HL-60 (cell line): ENCODE results near the gene WFIKKN1.

Experiments
- DNase-seq, 2 experiments: peaks; one replicate each; pipeline ENCODE4 v3.0.0-alpha.2; 2010 to 2020; ENCODE audit warnings: low read depth in 1 of 2, low spot score in 1 of 2
- H3K27ac ChIP-seq: fragments of 250-450 bp; sonication (Bioruptor Pico); replicated peaks from 2 replicates; pipeline ENCODE4 v1.5.1; 2020; ENCODE audit warnings: mild to moderate bottlenecking, moderate library complexity
- H3K27me3 ChIP-seq: fragments of 250-450 bp; sonication (Bioruptor Pico); 2 replicates; pipeline ENCODE4 v1.5.1; 2021; ENCODE audit warnings: mild to moderate bottlenecking, moderate library complexity; ENCODE audit not compliant: insufficient read depth, poor library complexity, severe bottlenecking
- H3K4me3 ChIP-seq: replicated peaks from 2 replicates; pipeline ENCODE4 v1.5.1; 2011; ENCODE audit warnings: mild to moderate bottlenecking, control low read depth, low read length; ENCODE audit not compliant: insufficient read depth
- CTCF ChIP-seq: IDR thresholded peaks from one replicate; pipeline ENCODE4 v1.5.1; 2011; ENCODE audit warnings: low read length, control low read depth, inconsistent platforms; ENCODE audit not compliant: insufficient read depth
- GABPA ChIP-seq: IDR thresholded peaks from 2 replicates; pipeline ENCODE4 v1.6.1; 2012; ENCODE audit warnings: low read depth
- POLR2AphosphoS5 ChIP-seq: IDR thresholded peaks from 2 replicates; pipeline ENCODE4 v1.6.1; 2012; ENCODE audit warnings: low read depth
- REST ChIP-seq: IDR thresholded peaks from 2 replicates; pipeline ENCODE4 v1.6.1; 2012; ENCODE audit warnings: low read depth; ENCODE audit not compliant: insufficient replicate concordance
- SPI1 ChIP-seq: IDR thresholded peaks from 2 replicates; pipeline ENCODE4 v1.6.1; 2012; ENCODE audit warnings: low read depth, mild to moderate bottlenecking, borderline replicate concordance

WFIKKN1 gene

GRCh38 chr16:606656-607307 lies 24.0 kb upstream of the WFIKKN1 start:
- no peak for DNase-seq
- Histone ChIP-seq H3K27me3 (no peaks in the 10 kb centered on the region), H3K27ac (no peak overlapping the region), H3K4me3 (no peak overlapping the region)
- no peak for TF ChIP-seq SPI1
- TF ChIP-seq REST, result no peak
- TF ChIP-seq GABPA, result no peak
- TF ChIP-seq POLR2AphosphoS5, result no peak
- no peak for TF ChIP-seq CTCF

GRCh38 chr16:608019-608418 lies 22.8 kb upstream of the WFIKKN1 start:
- no peak for DNase-seq
- Histone ChIP-seq H3K4me3 (no peak overlapping the region), H3K27ac (no peak overlapping the region), H3K27me3 (no peaks in the 10 kb centered on the region)
- TF ChIP-seq SPI1 (no peak), CTCF (no peak), REST (no peak), GABPA (no peak), POLR2AphosphoS5 (no peak)

GRCh38 chr16:609316-609715 lies 21.5 kb upstream of the WFIKKN1 start:
- Histone ChIP-seq H3K27me3 (no peaks in the 10 kb centered on the region), H3K27ac (no peak overlapping the region), H3K4me3 (no peak overlapping the region)
- DNase-seq, result no peak
- no peak for TF ChIP-seq SPI1
- TF ChIP-seq POLR2AphosphoS5, result no peak
- no peak for TF ChIP-seq GABPA

GRCh38 chr16:609984-610383 lies 20.8 kb upstream of the WFIKKN1 start:
- H3K4me3 ChIP-seq, result no peak overlapping the region
- no peak overlapping the region for H3K27ac ChIP-seq
- DNase-seq, result no peak
- TF ChIP-seq SPI1 (no peak), REST (no peak), CTCF (no peak), POLR2AphosphoS5 (no peak)
- H3K27me3 ChIP-seq, result no peaks in the 10 kb centered on the region
